Hepatocyte (in vitro differentiated cells): ENCODE measurements around the gene C7orf33. TPM values are rescaled to one million over a fixed set of nuclear protein-coding genes. Genes with fewer than 3 reads are reported as not detected.

Experiments
- DNase-seq: peaks from one replicate; pipeline ENCODE4 v3.0.0-alpha.2; 2016; ENCODE audit warnings: low spot score
- H2AFZ ChIP-seq: fragments of 200-600 bp; sonication (generic); 2 replicates; pipeline ENCODE4 v1.6.0; 2016; ENCODE audit warnings: antibody characterized with exemption, mild to moderate bottlenecking
- H3K27ac ChIP-seq: fragments of 200-600 bp; sonication (generic); 2 replicates; pipeline ENCODE4 v1.5.1; 2016; ENCODE audit warnings: mild to moderate bottlenecking
- H3K27me3 ChIP-seq: fragments of 200-600 bp; sonication (generic); 2 replicates; pipeline ENCODE4 v1.6.1; 2016
- H3K36me3 ChIP-seq: fragments of 200-600 bp; sonication (generic); replicated peaks from 2 replicates; pipeline ENCODE4 v1.5.1; 2016; ENCODE audit warnings: low read depth; ENCODE audit not compliant: insufficient read depth
- H3K4me1 ChIP-seq: fragments of 200-600 bp; sonication (generic); 2 replicates; pipeline ENCODE4 v1.5.1; 2016; ENCODE audit warnings: mild to moderate bottlenecking, moderate library complexity; ENCODE audit not compliant: insufficient read depth
- H3K4me2 ChIP-seq: fragments of 200-600 bp; sonication (generic); 2 replicates; pipeline ENCODE4 v1.6.0; 2016
- H3K4me3 ChIP-seq: fragments of 200-600 bp; sonication (generic); 2 replicates; pipeline ENCODE4 v1.5.1; 2016; ENCODE audit warnings: mild to moderate bottlenecking
- H3K79me2 ChIP-seq: fragments of 200-600 bp; sonication (generic); 2 replicates; pipeline ENCODE4 v1.6.0; 2017; ENCODE audit warnings: mild to moderate bottlenecking
- H3K9me2 ChIP-seq: fragments of 200-600 bp; sonication (generic); replicated peaks from 2 replicates; pipeline ENCODE4 v1.6.0; 2017; ENCODE audit warnings: mild to moderate bottlenecking; ENCODE audit not compliant: insufficient read depth
- H3K9me3 ChIP-seq: fragments of 200-600 bp; sonication (generic); 2 replicates; pipeline ENCODE4 v1.5.1; 2016; ENCODE audit warnings: low read depth, mild to moderate bottlenecking
- H4K20me1 ChIP-seq: fragments of 200-600 bp; sonication (generic); 2 replicates; pipeline ENCODE4 v1.6.0; 2016; ENCODE audit warnings: mild to moderate bottlenecking; ENCODE audit not compliant: insufficient read depth, poor library complexity, severe bottlenecking
- EZH2 ChIP-seq: fragments of 200-600 bp; sonication (generic); IDR thresholded peaks from 2 replicates; pipeline ENCODE4 v1.6.1; 2016; ENCODE audit warnings: antibody characterized with exemption, mild to moderate bottlenecking, borderline replicate concordance
- EZH2phosphoT487 ChIP-seq: fragments of 200-600 bp; sonication (generic); IDR thresholded peaks from one replicate; pipeline ENCODE4 v1.6.1; 2018; ENCODE audit warnings: antibody characterized with exemption, mild to moderate bottlenecking, low read depth, moderate library complexity; ENCODE audit not compliant: unreplicated experiment, severe bottlenecking
- whole genome bisulfite sequencing: methylation state at CpG from one replicate; pipeline ENCODE4 v1.1.6; 2016; ENCODE audit warnings: low lambda C conversion rate; ENCODE audit errors: missing lambda C conversion rate; 5-methylcytosine and 5-hydroxymethylcytosine counted together
- polyA plus RNA-seq: library from polyadenylated mRNA; unstranded; fragments of >200 nt; fragmentation: Nextera tagmentation; extraction: Ambion mirVana; gene quantifications from 2 replicates; pipeline ENCODE4 v1.2.1, GENCODE V29; 2016
- total RNA-seq: library from RNA; depleted of rRNA; stranded (reverse); fragments of >200 nt; gene quantifications from 2 replicates; pipeline ENCODE4 v1.2.3, GENCODE V29; 2014
- TF ChIP-seq, protein P1 (sequence below): fragments of 200-600 bp; sonication (generic); IDR thresholded peaks from 2 replicates; pipeline ENCODE4 v1.5.1; 2016; ENCODE audit warnings: antibody characterized with exemption, mild to moderate bottlenecking; ENCODE audit not compliant: poor library complexity

The C7orf33 gene
- total and polyA plus RNA-seq, 2 experiments from 2014 or later, result not detected

DNA sequence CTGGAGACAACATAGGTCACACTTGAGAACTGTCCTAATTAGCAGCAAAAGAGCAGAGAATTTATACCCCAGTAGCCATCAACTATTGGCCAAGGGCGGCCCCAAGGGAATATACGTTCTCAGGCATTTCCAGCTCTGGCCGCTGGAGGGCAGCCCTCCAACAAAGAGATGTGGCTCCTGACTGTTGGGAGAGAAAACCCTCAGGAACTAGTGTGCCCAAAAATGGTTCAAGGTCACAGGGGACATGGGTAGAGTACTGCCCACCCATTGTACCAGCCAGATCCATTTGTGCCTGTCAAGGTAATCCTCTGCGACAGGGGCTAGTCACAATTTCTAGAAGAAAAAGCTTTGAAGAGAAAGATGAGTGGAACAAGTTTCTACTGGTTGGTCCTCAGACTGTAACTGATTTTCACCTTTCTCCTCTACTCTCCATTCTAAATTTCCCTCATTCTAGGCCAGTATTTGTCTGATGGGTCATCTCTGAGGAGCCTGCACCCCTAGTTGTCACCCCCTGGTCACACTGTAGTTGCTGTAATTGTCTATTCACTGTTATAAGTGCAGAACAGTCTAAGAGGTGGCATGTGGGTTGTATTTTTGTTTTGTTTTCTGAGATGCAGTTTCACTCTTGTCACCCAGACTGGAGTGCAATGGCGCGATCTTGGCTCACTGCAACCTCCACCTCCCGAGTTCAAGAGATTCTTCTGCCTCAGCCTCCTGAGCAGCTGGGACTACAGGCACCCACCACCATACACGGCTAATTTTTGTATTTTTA, 14.7 kb upstream of the C7orf33 start:
- Histone ChIP-seq H3K4me3 (no peak overlapping the region), H3K9me2 (no peaks in the 10 kb centered on the region), H3K4me2 (no peak overlapping the region), H3K79me2 (no peaks in the 10 kb centered on the region), H4K20me1 (no peaks in the 10 kb centered on the region), H2AFZ (no peak overlapping the region), H3K27ac (no peak overlapping the region), H3K9me3 (no peaks in the 10 kb centered on the region), H3K27me3 (no peaks in the 10 kb centered on the region), H3K4me1 (no peaks in the 10 kb centered on the region), H3K36me3 (no peaks in the 10 kb centered on the region)
- DNase-seq, result peak; percentile 75
- WGBS, result 50% methylated on average over 8 of the region's 8 CpGs
- no peak for TF ChIP-seq EZH2phosphoT487
- TF ChIP-seq, protein P1, sequence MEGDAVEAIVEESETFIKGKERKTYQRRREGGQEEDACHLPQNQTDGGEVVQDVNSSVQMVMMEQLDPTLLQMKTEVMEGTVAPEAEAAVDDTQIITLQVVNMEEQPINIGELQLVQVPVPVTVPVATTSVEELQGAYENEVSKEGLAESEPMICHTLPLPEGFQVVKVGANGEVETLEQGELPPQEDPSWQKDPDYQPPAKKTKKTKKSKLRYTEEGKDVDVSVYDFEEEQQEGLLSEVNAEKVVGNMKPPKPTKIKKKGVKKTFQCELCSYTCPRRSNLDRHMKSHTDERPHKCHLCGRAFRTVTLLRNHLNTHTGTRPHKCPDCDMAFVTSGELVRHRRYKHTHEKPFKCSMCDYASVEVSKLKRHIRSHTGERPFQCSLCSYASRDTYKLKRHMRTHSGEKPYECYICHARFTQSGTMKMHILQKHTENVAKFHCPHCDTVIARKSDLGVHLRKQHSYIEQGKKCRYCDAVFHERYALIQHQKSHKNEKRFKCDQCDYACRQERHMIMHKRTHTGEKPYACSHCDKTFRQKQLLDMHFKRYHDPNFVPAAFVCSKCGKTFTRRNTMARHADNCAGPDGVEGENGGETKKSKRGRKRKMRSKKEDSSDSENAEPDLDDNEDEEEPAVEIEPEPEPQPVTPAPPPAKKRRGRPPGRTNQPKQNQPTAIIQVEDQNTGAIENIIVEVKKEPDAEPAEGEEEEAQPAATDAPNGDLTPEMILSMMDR, result peak; percentile 77

DNA sequence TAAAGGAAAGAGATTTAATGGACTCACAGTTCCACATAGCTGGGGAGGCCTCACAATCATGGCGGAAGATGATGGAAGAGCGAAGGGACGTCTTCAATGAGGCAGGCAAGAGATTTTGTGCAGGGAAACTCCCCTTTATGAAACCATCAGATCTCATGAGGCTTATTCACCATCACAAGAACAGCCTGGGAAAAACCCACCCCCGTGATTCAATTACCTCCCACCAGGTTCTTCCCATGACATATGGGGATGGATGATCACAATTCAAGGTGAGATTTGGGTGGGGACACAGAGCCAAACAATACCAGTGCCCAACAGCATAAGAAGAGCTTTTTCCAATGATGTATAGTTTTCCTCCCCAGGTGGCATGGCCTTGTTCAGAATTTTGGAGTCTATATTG, 11.2 kb upstream of the C7orf33 start:
- Histone ChIP-seq H3K4me3 (no peak overlapping the region), H3K27me3 (no peaks in the 10 kb centered on the region), H3K4me1 (no peaks in the 10 kb centered on the region), H3K36me3 (no peaks in the 10 kb centered on the region), H3K79me2 (no peaks in the 10 kb centered on the region), H3K4me2 (no peak overlapping the region), H3K9me3 (no peaks in the 10 kb centered on the region), H3K9me2 (no peaks in the 10 kb centered on the region), H4K20me1 (no peaks in the 10 kb centered on the region), H3K27ac (no peak overlapping the region), H2AFZ (no peak overlapping the region)
- no peak for TF ChIP-seq EZH2phosphoT487
- TF ChIP-seq, protein P1, result no peak
- TF ChIP-seq EZH2, result no peak
- WGBS, result 91% methylated on average over 4 of the region's 4 CpGs
- DNase-seq, result no peak

DNA sequence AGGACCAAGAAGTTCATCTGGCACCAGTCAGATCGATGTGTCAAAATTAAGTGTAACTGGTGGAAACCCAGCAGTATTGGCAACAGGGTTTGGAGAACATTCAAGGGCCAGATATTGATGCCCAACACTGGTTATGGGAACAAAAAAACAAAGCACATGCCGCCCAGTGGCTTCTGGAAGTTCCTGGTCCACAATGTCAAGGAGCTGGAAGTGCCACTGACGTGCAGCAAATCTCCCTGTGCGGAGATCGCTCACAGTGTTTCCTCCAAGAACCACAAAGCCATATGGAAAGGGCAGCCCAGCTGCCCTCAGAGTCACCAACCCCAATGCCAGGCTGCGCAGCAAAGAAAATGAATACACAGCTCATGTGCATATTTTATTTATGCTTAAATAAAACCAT, 10.1 kb upstream of the C7orf33 start:
- H3K27ac ChIP-seq, result no peak overlapping the region
- no peak overlapping the region for H2AFZ ChIP-seq
- WGBS, result 92% methylated on average over 6 of the region's 6 CpGs
- H3K27me3 ChIP-seq, result no peaks in the 10 kb centered on the region
- no peaks in the 10 kb centered on the region for H3K4me1 ChIP-seq
- H3K79me2 ChIP-seq, result no peaks in the 10 kb centered on the region
- no peak overlapping the region for H3K4me3 ChIP-seq
- H4K20me1 ChIP-seq, result no peaks in the 10 kb centered on the region
- DNase-seq, result no peak
- H3K36me3 ChIP-seq, result no peaks in the 10 kb centered on the region
- H3K9me3 ChIP-seq, result no peaks in the 10 kb centered on the region
- no peaks in the 10 kb centered on the region for H3K9me2 ChIP-seq
- H3K4me2 ChIP-seq, result no peak overlapping the region
- no peak for TF ChIP-seq EZH2
- TF ChIP-seq, protein P1, result no peak
- TF ChIP-seq EZH2phosphoT487, result no peak

DNA sequence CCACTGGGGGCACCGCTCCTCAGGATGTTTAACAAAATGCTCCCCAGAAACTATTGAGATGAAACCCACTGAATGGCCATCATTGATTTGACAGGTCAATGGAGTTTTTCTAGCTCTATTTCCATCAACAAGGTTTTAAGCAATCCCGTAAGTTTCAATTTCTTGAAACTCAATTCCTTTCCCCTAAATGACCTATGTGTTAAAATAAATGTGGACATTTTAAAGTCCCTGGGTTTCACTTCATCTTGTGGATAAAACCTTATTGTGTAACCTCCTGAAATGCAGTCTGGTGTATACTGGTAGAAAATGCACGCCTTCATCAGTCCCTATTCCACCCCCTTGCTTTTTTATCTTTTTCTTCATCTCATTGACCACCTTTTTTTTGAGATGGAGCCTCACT, 8.9 kb upstream of the C7orf33 start:
- Histone ChIP-seq H3K9me3 (no peaks in the 10 kb centered on the region), H3K4me3 (no peak overlapping the region), H3K27me3 (no peaks in the 10 kb centered on the region), H3K36me3 (no peaks in the 10 kb centered on the region), H3K27ac (no peak overlapping the region), H3K79me2 (no peaks in the 10 kb centered on the region), H3K4me2 (no peak overlapping the region), H4K20me1 (no peaks in the 10 kb centered on the region), H2AFZ (no peak overlapping the region), H3K4me1 (no peaks in the 10 kb centered on the region), H3K9me2 (no peaks in the 10 kb centered on the region)
- no peak for DNase-seq
- WGBS, result 91% methylated on average over 3 of the region's 3 CpGs
- TF ChIP-seq EZH2 (no peak), EZH2phosphoT487 (no peak)
- TF ChIP-seq, protein P1, result no peak
